GM03348 (cell line): ENCODE measurements around the gene PPP4R1.

Experiments
- DNase-seq: peaks from one replicate; pipeline ENCODE4 v3.0.0; 2012; ENCODE audit warnings: low spot score

Gene PPP4R1

GRCh38 chr18:9547782-9548181 is 66.6 kb downstream of the PPP4R1 start:
- no peak for DNase-seq

- no peak for DNase-seq
Observed at GRCh38 chr18:9546468-9546867, 67.9 kb downstream of the PPP4R1 start.

- DNase-seq = no peak
Observed at GRCh38 chr18:9545029-9545428, 69.3 kb downstream of the PPP4R1 start.

GRCh38 chr18:9542924-9543323 is 71.4 kb downstream of the PPP4R1 start:
- DNase-seq = no peak

- DNase-seq = no peak
Observed at GRCh38 chr18:9539938-9540337, 74.4 kb downstream of the PPP4R1 start.

- peak; percentile 46 for DNase-seq
Observed at GRCh38 chr18:9539283-9539682, 75.1 kb downstream of the PPP4R1 start.

- DNase-seq = no peak
Observed at GRCh38 chr18:9537677-9538076, 76.7 kb downstream of the PPP4R1 start.

- DNase-seq = peak; percentile 48
Observed at GRCh38 chr18:9536354-9537152, 77.8 kb downstream of the PPP4R1 start.

GRCh38 chr18:9535430-9535991 is 78.8 kb downstream of the PPP4R1 start:
- DNase-seq = peak; percentile 93

- no peak for DNase-seq
Observed at GRCh38 chr18:9534844-9535243, 79.5 kb downstream of the PPP4R1 start.

- no peak for DNase-seq
Observed at GRCh38 chr18:9531791-9532410, 82.5 kb downstream of the PPP4R1 start.

GRCh38 chr18:9530226-9531009 is 83.9 kb downstream of the PPP4R1 start:
- DNase-seq = no peak

- no peak for DNase-seq
Observed at GRCh38 chr18:9526458-9526857, 87.9 kb downstream of the PPP4R1 start.

- DNase-seq = no peak
Observed at GRCh38 chr18:9522952-9523351, 91.4 kb downstream of the PPP4R1 start.

- no peak for DNase-seq
Observed at GRCh38 chr18:9521770-9522169, 92.6 kb downstream of the PPP4R1 start.

GRCh38 chr18:9520666-9521065 is 93.7 kb downstream of the PPP4R1 start:
- DNase-seq = peak; percentile 41

GRCh38 chr18:9519399-9519798 is 95.0 kb downstream of the PPP4R1 start:
- no peak for DNase-seq

GRCh38 chr18:9517869-9518268 is 96.5 kb downstream of the PPP4R1 start:
- DNase-seq = no peak

- peak; percentile 56 for DNase-seq
Observed at GRCh38 chr18:9516437-9517064, 97.8 kb downstream of the PPP4R1 start.

- DNase-seq = peak; percentile 56
Observed at GRCh38 chr18:9513971-9514512, 100.3 kb downstream of the PPP4R1 start.

- no peak for DNase-seq
Observed at GRCh38 chr18:9508446-9509025, 105.8 kb downstream of the PPP4R1 start.
